CD4-positive, alpha-beta T cell treated with Interleukin-2 at 100 ng/mL for 4 hours (primary cell): ENCODE measurements around the gene ISX.

Experiments
- DNase-seq: peaks from one replicate; pipeline ENCODE4 v3.0.0-alpha.2; 2020; ENCODE audit warnings: low spot score

ISX gene

GRCh38 chr22:35053060-35053835 lies 12.7 kb upstream of the ISX start:
- DNase-seq: no peak

GRCh38 chr22:35054064-35054463 lies 11.9 kb upstream of the ISX start:
- no peak for DNase-seq

GRCh38 chr22:35056486-35056885 lies 9.5 kb upstream of the ISX start:
- DNase-seq: no peak

DNA sequence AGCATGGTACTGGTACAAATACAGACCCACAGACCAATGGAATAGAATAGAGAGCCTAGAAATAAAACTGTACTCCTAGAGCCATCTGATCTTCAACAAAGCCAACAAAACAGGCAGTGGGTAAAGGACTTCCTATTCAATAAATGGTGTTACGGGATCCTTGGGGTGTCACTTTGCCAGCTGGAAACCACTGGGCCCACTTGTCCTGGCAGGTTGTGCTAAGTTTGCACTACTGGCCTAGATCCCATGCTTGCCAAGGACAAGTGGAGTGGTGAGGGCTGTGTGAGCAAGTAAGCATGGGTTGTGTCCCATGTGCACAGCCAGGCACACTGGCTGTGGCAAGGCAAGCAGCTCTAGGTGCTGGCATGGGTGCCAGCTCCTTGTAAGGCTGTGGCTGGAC lies 8.8 kb upstream of the ISX start:
- DNase-seq: no peak

DNA sequence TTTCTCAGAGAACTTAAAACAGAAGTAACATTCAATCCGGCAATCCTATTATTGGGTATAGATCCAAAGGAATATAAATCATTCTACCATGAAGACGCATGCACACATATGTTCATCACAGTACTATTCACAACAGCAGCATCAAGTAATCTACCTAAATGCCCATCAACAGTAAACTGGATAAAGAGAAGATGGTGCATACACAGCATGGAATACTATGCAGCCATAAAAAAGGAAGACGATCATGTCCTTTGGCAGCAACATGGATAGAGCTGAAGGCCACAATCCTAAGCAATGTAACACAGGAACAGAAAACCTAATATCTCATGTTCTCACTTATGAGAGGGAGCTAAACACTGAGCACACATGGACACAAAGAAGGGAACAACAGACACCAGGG lies 6.3 kb upstream of the ISX start:
- DNase-seq: no peak

- no peak for DNase-seq
These were observed 1.3 kb upstream of the ISX start for GRCh38 chr22:35064664-35065063.

DNA sequence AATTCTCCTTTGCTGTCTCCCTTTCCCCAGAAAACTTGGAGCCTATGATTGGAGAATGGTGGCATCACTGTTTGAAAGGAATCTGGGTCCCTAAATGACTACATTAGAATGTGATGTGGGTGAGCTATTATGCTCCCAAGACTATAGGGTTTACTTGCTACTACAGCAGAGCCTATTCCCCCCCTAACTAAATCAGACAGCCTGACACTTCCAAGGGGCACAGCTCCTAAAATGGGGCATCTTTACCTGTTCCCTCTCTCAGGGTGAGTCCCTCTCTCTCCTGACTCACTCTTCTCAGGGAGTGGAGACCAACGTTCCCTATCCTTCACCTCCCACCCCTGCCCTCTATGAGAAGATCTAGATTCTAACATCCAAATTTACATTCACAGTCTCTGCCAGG lies 775 bp upstream of the ISX start:
- no peak for DNase-seq

GRCh38 chr22:35066768-35067167 lies 810 bp downstream of the ISX start:
- DNase-seq: no peak

- DNase-seq: no peak
These were observed 3.6 kb downstream of the ISX start for GRCh38 chr22:35069541-35069940.

GRCh38 chr22:35070451-35071093 lies 4.6 kb downstream of the ISX start:
- no peak for DNase-seq

DNA sequence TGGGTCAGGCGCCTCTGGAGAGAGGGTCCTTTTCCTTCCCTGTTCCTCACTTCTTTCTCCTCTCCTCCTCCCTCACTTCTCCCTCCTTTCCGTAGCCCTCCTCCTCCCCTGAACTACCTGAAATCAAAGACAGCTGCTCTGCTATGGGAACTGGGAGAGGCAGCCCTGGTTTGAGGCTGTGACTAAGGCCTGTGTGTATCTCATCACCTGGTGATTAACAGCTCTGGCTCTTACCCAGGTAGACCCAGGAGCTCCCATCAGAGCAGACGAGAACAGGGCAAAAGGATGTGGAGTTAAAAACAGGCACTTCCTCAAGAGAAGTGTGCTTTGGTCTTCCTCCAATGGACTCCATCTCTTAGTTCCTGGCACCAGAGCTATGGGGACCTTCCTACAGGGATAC lies 5.8 kb downstream of the ISX start:
- no peak for DNase-seq

GRCh38 chr22:35072925-35073324 lies 7.0 kb downstream of the ISX start:
- no peak for DNase-seq

DNA sequence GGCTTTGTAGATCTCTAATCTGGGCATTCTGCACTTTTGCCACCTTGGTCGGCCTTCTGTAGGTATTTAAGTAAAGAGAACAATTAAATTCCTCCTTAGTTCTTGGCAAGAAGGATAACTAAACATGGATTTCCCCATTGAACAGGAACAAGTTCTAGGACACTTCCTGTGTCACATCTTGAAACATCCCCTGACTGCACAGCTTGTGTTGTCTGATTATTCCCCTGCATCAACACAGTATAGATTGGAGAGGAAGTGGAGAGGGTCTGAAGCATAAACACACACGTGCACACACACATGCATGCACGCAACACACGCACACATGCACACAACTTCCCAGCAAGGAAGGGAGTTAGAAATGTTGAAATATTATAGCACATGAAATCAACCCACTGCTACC lies 8.6 kb downstream of the ISX start:
- no peak for DNase-seq

DNA sequence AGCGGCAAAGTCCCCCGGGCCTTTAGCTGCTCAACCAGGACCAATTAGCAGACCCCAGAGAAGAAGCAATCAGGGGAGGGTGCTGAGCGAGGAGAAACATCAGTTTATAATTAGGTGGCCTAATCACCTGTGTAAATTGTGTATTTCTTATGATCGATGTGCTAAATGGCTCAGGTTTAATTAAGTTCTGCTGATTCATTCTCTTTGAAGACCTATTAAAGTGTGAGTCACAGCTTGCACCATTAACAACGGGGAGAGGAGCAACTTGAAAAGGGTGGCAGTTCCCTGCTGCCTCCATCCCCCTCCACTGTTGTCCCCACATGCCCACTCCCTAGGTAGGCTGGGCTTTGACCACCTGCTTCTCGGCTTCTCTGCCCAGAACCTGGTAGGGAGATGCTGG lies 10.7 kb downstream of the ISX start:
- no peak for DNase-seq

- no peak for DNase-seq
These were observed 19.7 kb downstream of the ISX start for GRCh38 chr22:35085621-35086020.

- no peak for DNase-seq
These were observed 23.2 kb downstream of the ISX start for GRCh38 chr22:35089139-35089538.

DNA sequence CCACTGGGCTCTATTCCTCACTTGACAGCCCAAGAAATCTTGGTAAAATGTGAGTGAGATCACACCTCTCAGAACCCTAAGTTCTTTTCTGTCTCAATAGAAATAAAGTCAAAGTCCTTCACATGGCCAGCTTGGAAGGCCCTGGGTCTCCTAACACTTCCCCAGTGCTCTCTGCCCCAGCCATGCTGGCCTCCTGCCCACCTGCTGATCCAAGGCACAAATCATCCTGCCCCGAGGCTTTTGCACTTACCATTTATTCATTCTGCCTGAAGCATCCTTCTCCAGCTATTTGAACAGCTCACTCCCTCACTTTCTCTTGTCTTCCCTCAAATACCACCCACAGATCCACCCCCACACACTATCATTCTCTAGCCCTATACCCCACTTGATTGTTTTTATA lies 26.4 kb downstream of the ISX start:
- DNase-seq: no peak

DNA sequence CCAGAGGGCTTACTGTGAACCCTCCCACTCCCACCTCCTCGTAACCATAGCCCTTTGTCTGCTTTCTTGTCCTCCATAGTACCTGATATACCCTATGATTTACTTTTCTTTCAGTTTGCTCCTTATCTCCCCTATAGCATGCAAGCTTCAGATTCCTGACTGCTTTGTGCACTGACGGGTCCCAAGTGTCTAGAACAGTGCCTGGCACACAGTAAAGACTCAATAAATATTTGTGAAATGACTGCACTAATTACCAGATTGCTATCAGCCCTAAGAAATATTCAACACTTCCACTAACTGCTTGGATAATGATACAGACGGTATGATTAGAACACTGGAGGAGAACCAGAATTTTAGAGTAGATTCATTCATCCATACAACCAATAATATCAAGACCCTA lies 33.0 kb downstream of the ISX start:
- DNase-seq: no peak

- no peak for DNase-seq
These were observed 33.9 kb downstream of the ISX start for GRCh38 chr22:35099883-35100282.

GRCh38 chr22:35102663-35103062 lies 36.7 kb downstream of the ISX start:
- no peak for DNase-seq

DNA sequence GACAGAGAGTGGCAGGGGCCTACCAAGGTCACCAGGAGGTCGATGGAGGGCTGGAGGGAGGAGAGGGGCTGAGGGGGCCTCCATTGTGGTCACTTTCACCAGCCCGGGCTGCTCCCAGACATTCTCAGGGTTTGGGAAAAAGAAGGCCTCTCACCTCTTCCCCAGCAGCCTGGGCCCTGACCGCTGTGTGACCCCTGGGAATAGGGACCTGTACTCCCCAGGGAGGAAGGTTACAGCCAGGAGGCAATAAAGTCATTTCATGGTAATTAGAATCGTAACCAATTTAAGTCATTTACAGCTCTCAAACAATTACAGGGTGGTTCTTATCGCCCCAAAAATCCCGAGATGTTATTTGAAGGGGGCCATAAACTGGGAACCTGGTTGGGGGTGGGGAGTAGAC lies 37.8 kb downstream of the ISX start:
- no peak for DNase-seq

GRCh38 chr22:35104491-35104890 lies 38.5 kb downstream of the ISX start:
- DNase-seq: no peak

DNA sequence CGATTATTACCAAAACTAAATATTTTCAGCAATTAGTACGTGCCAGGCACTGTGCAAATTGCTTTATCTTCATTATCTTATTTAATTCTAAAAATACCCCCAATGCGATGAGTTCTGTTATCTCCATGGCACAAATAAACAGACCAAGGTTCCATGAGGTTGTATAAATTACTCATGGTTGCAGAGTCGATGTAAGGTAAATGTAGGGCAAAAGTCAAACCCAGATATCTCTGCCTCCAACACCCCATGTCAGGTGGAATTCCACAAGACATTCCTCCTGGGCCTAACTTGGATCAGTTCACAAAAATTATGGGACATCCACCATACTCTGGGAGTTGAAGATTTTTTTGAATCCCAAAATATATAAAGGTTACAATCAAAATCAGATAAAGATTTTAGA lies 43.7 kb downstream of the ISX start:
- DNase-seq: no peak

GRCh38 chr22:35111244-35111643 lies 45.3 kb downstream of the ISX start:
- no peak for DNase-seq
